A549 treated with CpdA at 1 μM for 4 hours (cell line): ENCODE data around the gene GPC2. TPM values are rescaled to one million over a fixed set of nuclear protein-coding genes. Genes with fewer than 3 reads are reported as not detected.

Experiments
- total RNA-seq: library from RNA; stranded (reverse); fragments of 200-300 nt; extraction: Qiagen RNA extraction; gene quantifications from 5 replicates; pipeline ENCODE4 v1.2.3, GENCODE V29; 2022; ENCODE audit warnings: low read depth

Gene GPC2
- total RNA-seq, result 0.24 to 1.4 TPM (median 0.67 TPM) in 5 replicates

GRCh38 chr7:100177045-100178001 is at the start of gene GPC2, which contains the start of gene STAG3:
GPC2 (minus strand) TSS chr7:100177381; CDS start chr7:100177199, 182 bp downstream.
STAG3 (plus strand) TSS chr7:100177918; CDS start chr7:100180557, 2,639 bp downstream.

GRCh38 chr7:100219801-100220585 is 42.8 kb upstream of the GPC2 start, which contains the start of gene PVRIG:
PVRIG (plus strand) TSS chr7:100219949; CDS start chr7:100219971, 22 bp downstream.

GRCh38 chr7:100158229-100159098 is 18.7 kb downstream of the GPC2 start, which contains the start of gene TRAPPC14:
TRAPPC14 (minus strand) TSS chr7:100158723; CDS start chr7:100158499, 224 bp downstream.

GRCh38 chr7:100148559-100149328 is 28.4 kb downstream of the GPC2 start, which contains the start of gene LAMTOR4:
LAMTOR4 (plus strand) TSS chr7:100148918; CDS start chr7:100148973, 55 bp downstream.

GRCh38 chr7:100126931-100127865 is 50.0 kb downstream of the GPC2 start, which contains the start of gene MBLAC1:
MBLAC1 (plus strand) TSS chr7:100126967; CDS start chr7:100127396, 429 bp downstream.

Other genes starting within 250 kb of the GPC2 start
- 0.15 to 0.27 TPM (median 0.19 TPM) in 5 replicates for gene GJC3, start 247.8 kb downstream of the GPC2 start, total RNA-seq
- gene AZGP1, start 201.3 kb downstream of the GPC2 start, total RNA-seq, result not detected in 5 replicates
- gene ZKSCAN1, start 161.8 kb downstream of the GPC2 start, total RNA-seq, result 6.6 to 11.3 TPM (median 9.3 TPM) in 5 replicates
- 10.0 to 12.2 TPM (median 10.5 TPM) in 5 replicates for gene ZSCAN21, start 127.6 kb downstream of the GPC2 start, total RNA-seq
- gene ZNF3, start 95.7 kb downstream of the GPC2 start, total RNA-seq, result 17.8 to 24.8 TPM (median 18.8 TPM) in 5 replicates
- 148 to 197 TPM (median 177 TPM) in 5 replicates for gene COPS6, start 88.4 kb downstream of the GPC2 start, total RNA-seq
- gene MCM7, start 76.0 kb downstream of the GPC2 start, total RNA-seq, result 241 to 254 TPM (median 244 TPM) in 5 replicates
- gene AP4M1, start 75.7 kb downstream of the GPC2 start, total RNA-seq, result 14.2 to 17.9 TPM (median 16.1 TPM) in 5 replicates
- gene TAF6, start 58.0 kb downstream of the GPC2 start, total RNA-seq, result 60.0 to 70.6 TPM (median 68.0 TPM) in 5 replicates
- gene CNPY4, start 57.7 kb downstream of the GPC2 start, total RNA-seq, result 10.7 to 13.0 TPM (median 12.0 TPM) in 5 replicates
- gene MBLAC1, start 50.4 kb downstream of the GPC2 start, total RNA-seq, result 2.5 to 3.5 TPM (median 2.9 TPM) in 5 replicates
- 157 to 193 TPM (median 181 TPM) in 5 replicates for gene LAMTOR4, start 28.5 kb downstream of the GPC2 start, total RNA-seq
- 11.9 to 15.5 TPM (median 13.2 TPM) in 5 replicates for gene TRAPPC14, start 18.7 kb downstream of the GPC2 start, total RNA-seq
- 0.07 to 0.08 TPM in 2 of 5 replicates, not detected in the others for gene GAL3ST4, start 8.8 kb downstream of the GPC2 start, total RNA-seq
- 0.18 to 0.45 TPM (median 0.26 TPM) in 4 of 5 replicates, not detected in the other for gene STAG3, start 537 bp upstream of the GPC2 start, total RNA-seq
- gene PVRIG, start 42.6 kb upstream of the GPC2 start, total RNA-seq, result not detected in 5 replicates
- not detected in 5 replicates for gene SPDYE3, start 130.3 kb upstream of the GPC2 start, total RNA-seq
- 25.8 to 35.2 TPM (median 31.2 TPM) in 5 replicates for gene PILRB, start 180.7 kb upstream of the GPC2 start, total RNA-seq
- gene PILRA, start 196.1 kb upstream of the GPC2 start, total RNA-seq, result 4.0 to 6.4 TPM (median 5.4 TPM) in 5 replicates